Measurements from ENCODE around the gene TMEM134. TPM values are rescaled to one million over a fixed set of nuclear protein-coding genes. Genes with fewer than 3 reads are reported as not detected.

Gene TMEM134
- total and polyA plus RNA-seq, 7 donors: 54.6 to 137 (median 96.1) TPM

DNA sequence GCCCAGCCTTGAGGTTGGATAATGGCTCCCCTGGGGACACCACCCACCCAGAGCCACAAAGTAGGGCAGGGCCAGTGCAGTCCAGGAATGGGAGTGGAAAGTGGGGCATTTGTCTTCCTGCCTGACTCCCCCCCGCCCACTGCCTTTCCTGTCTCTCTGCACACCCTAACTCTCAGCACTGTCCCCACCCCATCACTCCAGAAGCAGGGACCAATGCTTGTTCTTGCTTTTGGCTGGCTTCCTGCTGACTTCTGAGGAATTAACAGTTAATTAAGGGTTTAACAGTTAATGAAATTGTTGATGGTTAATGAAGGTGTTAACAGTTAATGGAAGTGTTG is 31.4 kb upstream of the TMEM134 start:
- TF ChIP-seq POLR2AphosphoS5 (IDR thresholded peaks at IDR 0.05): no peak
- TF ChIP-seq EP300 (IDR thresholded peaks at IDR 0.05): no peak
- TF ChIP-seq, protein P1, sequence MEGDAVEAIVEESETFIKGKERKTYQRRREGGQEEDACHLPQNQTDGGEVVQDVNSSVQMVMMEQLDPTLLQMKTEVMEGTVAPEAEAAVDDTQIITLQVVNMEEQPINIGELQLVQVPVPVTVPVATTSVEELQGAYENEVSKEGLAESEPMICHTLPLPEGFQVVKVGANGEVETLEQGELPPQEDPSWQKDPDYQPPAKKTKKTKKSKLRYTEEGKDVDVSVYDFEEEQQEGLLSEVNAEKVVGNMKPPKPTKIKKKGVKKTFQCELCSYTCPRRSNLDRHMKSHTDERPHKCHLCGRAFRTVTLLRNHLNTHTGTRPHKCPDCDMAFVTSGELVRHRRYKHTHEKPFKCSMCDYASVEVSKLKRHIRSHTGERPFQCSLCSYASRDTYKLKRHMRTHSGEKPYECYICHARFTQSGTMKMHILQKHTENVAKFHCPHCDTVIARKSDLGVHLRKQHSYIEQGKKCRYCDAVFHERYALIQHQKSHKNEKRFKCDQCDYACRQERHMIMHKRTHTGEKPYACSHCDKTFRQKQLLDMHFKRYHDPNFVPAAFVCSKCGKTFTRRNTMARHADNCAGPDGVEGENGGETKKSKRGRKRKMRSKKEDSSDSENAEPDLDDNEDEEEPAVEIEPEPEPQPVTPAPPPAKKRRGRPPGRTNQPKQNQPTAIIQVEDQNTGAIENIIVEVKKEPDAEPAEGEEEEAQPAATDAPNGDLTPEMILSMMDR (IDR thresholded peaks at IDR 0.05): no peak
- TF ChIP-seq POLR2A (IDR thresholded peaks at IDR 0.05): no peak
- Histone ChIP-seq H3K4me1 (peaks cover 0 to 24% (median 20%) of the 10 kb centered on the region in 4 donors), H3K27ac (no peak overlapping the region), H3K4me3 (no peak overlapping the region), H3K36me3 (no peaks in the 10 kb centered on the region), H3K9me3 (no peaks in the 10 kb centered on the region), H3K27me3 (peaks cover 9 to 43% (median 30%) of the 10 kb centered on the region in 3 donors)
- intact Hi-C loops (cut with DNase I): no loop called here
- 83 to 100% methylated on average over 1 of the region's 1 CpG for WGBS, 2 donors
- no peak for DNase-seq

DNA sequence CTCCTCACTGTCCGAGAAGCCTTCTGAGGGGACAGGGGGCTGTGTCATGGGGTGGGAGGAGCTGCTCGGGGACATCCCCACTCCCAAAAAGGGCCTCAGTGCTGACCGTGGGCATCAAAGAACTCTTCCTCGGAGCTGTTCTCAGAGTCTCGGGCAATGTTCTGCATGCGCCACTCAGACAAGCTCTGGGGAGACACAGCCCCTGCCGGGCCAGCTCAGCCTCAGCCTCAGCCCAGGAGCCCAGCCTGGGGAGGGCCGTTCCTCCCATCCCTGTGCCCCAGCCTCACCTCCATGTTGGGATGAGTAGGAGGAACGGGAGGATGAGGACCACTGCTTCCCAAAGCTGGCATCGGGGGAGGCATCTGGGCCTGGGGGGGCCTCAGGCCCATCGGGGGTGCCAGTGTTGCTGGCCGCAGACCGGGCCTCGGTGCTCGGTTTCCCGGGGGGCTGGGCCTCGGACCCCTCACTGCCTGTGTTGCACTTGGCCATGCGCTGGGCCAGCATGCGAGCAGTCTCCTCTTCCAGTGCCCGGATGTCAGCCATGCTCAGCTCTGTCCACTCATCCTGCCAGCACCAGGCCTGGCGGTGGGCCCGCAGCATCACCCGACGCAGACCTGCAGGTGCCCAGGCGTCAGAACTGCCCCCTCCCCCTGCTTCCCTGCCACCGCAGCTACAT is 30.9 kb upstream of the TMEM134 start:
- intact Hi-C loops (cut with DNase I): no loop called here
- H3K27ac ChIP-seq: no peak overlapping the region
- H3K4me1 ChIP-seq: peaks cover 0 to 19% (median 15%) of the 10 kb centered on the region in 4 donors
- H3K9me3 ChIP-seq: no peaks in the 10 kb centered on the region
- WGBS, 2 donors: 97% methylated on average over 26 of the region's 26 CpGs
- H3K27me3 ChIP-seq: peaks cover 9 to 39% (median 27%) of the 10 kb centered on the region in 3 donors
- no peak for DNase-seq
- TF ChIP-seq POLR2AphosphoS5 (IDR thresholded peaks at IDR 0.05) (no peak), EP300 (IDR thresholded peaks at IDR 0.05) (no peak), POLR2A (IDR thresholded peaks at IDR 0.05) (no peak)
- TF ChIP-seq, protein P1 (IDR thresholded peaks at IDR 0.05): no peak
- no peak overlapping the region for H3K4me3 ChIP-seq
- H3K36me3 ChIP-seq: no peaks in the 10 kb centered on the region

DNA sequence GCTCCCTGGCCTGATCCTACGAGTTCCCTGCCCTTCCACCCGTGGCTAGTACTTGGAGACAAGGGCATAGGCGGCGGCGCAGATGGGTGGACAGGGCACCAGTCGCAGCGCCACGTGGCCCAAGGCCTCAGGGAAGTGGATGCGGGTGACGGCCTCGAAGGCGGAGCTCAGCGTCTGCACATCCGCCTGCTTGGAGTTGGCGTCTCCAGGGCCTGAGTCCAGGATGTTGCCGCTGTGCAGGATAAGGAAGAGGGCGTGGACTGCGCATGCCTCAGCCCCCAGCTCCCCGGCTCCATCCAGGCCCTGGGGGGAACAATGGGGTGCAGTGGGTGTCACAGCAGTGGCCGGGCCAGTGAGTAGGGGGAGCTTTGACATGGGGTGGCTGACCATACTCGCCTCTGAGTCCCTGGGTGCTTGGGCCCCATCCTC is 29.5 kb upstream of the TMEM134 start:
- H3K36me3 ChIP-seq: peaks cover 0 to 6% (median 0%) of the 10 kb centered on the region in 4 donors
- no peak overlapping the region for H3K27ac ChIP-seq
- H3K4me3 ChIP-seq: no peak overlapping the region
- H3K27me3 ChIP-seq: peaks cover 0 to 25% (median 13%) of the 10 kb centered on the region in 3 donors
- peaks cover 0 to 5% (median 2%) of the 10 kb centered on the region in 4 donors for H3K4me1 ChIP-seq
- 92 to 94% methylated on average over 21 of the region's 21 CpGs for WGBS, 2 donors
- no peaks in the 10 kb centered on the region for H3K9me3 ChIP-seq
- TF ChIP-seq EP300 (IDR thresholded peaks at IDR 0.05) (no peak), POLR2AphosphoS5 (IDR thresholded peaks at IDR 0.05) (no peak), POLR2A (IDR thresholded peaks at IDR 0.05) (no peak)
- TF ChIP-seq, protein P1 (IDR thresholded peaks at IDR 0.05): no peak
- DNase-seq: no peak
- intact Hi-C loops (cut with DNase I): no loop called here

DNA sequence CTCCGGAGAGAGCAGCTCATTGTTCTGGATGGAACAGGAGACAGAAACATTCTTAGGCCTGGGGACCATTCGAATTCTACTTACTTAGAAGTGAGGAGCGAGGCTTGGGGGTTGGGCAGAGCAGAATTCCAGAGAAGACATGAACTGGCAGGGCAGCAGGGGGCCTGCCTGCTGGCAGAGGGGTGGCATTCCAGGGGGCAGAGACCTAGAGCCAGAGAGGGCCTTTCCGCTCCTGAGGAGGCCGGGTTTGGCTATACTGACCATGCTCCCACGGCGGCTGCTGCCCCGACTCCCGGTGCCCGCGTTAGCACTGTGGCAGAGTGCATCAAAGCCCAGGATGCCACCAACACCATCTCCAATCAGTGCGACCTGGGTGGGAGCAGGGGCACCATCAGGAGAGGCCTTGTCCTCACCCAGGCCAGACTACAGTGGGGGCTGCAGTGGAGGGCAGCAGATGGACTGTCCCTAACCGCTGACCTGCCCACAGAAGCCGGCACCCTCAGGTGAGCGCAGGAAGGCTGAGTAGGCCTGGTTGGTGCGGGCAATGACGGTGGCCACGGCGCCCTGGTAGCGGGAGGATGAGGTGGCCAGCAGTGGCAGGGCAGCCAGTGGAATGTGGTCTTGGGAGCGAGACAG is 28.7 kb upstream of the TMEM134 start:
- intact Hi-C loops (cut with DNase I): no loop called here
- H3K4me3 ChIP-seq: no peak overlapping the region

More for the DNA sequence above, 28.7 kb upstream of the TMEM134 start:
- Histone ChIP-seq H3K27ac (no peak overlapping the region), H3K36me3 (peaks cover 0 to 12% (median 0%) of the 10 kb centered on the region in 4 donors), H3K27me3 (peaks cover 0 to 17% (median 5%) of the 10 kb centered on the region in 3 donors), H3K4me1 (no peaks in the 10 kb centered on the region), H3K9me3 (no peaks in the 10 kb centered on the region)
- 96% methylated on average over 21 of the region's 21 CpGs for WGBS, 2 donors
- DNase-seq: no peak
- TF ChIP-seq POLR2AphosphoS5 (IDR thresholded peaks at IDR 0.05): no peak
- no peak for TF ChIP-seq EP300 (IDR thresholded peaks at IDR 0.05)
- TF ChIP-seq, protein P1 (IDR thresholded peaks at IDR 0.05): no peak
- TF ChIP-seq POLR2A (IDR thresholded peaks at IDR 0.05): no peak

Data from sigmoid colon (tissue), 7 donors.